GM21390 (cell line): ENCODE data around the gene NOL11.
"Not testable (repeated sequence)": the region's sequence is repeated elsewhere in the genome, so short reads cannot be mapped to it uniquely, and the experiment has no call there.

ENCODE experiments used
- ATAC-seq: cut with Tn5 transposase; IDR thresholded peaks from one replicate; pipeline ENCODE4 v1.9.1; 2021; ENCODE audit not compliant: unreplicated experiment

NOL11 gene

DNA sequence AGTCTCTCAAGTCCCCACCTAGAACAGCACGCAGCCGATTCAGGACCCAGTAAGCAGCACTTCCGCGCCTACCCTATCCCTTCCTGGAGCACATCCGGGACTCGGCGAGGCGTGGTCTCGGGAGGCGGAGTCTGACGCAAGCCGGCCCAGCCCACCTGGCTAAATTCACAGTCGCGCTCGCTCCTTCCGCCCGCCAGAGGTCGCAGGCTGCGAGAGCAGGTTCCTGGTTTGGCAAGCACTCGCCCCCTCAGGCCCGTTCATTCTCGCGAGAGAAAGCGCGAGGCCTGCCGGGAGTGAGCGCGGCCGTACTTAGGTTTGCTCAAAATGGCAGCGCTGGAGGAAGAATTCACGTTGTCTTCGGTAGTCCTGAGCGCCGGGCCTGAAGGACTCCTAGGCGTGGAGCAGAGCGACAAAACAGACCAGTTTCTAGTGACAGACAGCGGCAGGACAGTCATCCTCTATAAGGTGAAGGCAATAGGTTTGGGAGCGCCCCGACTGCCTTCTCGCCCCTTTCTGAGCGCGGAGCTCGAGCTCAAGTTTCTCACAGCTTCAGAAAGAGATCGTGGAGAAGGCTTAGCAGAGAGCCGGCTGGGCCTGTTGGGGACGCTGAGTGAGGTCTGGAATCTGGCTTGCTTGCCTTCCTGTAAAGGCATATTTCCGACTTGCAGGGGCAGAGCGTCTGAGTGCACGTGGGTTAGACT is at the start of gene NOL11:
NOL11 (plus strand) TSS at position 313 of the 701 bp plus-strand sequence; CDS start at position 325, 12 bp downstream.
- peak; percentile 98 for ATAC-seq

DNA sequence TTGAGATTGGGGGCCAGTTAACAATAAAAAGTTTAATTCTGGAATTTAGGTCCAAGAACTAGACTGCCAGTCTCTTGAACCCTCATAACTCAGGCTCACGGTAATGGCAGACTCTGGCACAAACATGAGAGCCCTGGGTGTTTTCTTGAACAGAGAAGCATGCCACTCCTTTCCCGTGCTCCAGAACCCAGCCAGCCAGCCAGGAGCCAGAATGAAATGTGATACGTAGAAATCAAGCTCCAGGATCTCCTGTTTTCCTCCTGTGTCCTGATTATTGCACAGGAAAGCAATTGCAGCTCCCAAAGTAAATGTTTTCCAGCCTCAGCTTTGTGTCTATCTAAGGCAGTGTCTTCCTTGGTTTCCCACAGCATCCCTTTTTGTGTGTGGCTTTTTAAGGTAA is 46.2 kb upstream of the NOL11 start:
- no peak for ATAC-seq

DNA sequence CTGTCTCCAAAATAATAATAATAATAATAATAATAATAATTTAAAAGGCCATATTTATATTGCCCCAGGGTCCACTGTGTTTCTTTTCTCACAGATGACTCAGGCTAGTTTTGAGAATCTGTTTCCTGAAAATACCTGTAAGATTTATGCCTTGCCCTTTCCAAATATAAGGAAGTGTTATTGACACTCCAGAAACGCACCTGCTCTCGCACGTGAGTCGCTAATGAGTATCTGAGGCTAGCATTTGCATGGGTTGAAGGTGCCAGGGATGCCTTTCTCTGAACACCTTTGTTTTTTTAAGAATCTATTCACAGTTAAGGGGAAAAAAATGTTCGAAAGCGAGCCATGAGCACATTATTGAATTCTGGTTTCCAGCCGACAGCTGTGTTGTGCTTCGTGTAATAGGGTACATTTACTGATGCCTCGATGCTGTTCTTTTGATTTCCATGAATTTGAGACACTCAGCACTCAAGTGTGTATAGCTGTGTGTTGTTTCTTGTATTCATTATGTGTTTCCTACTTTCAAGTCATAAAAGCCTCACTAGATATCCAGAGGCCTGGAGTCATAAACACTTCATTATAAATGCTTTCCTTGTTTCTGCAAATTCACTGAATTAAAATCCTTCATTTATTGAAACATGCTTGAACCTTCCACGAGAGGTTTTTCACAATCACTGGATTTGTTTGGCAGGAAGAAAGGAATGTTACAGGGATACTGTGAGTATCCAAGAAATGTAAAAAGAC is 45.0 kb upstream of the NOL11 start:
- no peak for ATAC-seq

DNA sequence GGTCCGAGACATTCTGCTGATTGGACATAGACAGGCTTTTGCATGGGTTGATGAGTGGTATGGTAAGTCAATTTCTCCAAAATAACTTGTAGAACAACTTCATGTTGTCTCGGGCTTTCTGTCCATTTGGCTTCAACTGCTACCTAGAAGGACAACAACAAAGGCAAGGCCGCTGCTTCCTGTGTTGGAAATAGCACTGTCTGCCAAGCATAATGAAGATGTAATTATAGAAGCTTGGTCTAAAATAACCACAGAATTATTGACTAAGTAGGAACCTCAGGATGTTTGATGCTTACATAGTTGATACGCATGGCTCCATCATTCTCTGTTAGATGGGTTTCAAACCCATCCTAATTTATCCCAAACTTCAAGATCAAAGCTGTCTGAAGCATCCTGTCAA is 42.3 kb upstream of the NOL11 start:
- ATAC-seq: no peak

DNA sequence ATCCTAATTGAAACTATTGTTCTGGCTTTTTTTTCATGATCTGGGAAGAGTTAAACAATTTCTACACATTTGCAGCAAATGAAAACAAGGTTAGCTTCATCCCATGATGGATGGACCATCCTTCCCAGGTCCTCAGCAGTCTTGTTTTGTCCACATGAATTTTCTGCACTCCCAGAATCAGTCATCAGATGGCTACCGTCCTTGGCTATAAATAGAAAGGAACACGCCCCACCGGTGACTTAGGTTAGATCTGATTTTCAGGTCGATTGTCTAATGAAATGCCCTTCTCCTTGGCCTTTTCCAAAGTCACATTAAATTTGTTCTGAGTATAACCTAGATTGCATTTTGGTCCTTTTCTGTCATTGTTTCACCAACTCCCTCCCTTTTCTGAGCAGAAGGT is 41.4 kb upstream of the NOL11 start:
- no peak for ATAC-seq

DNA sequence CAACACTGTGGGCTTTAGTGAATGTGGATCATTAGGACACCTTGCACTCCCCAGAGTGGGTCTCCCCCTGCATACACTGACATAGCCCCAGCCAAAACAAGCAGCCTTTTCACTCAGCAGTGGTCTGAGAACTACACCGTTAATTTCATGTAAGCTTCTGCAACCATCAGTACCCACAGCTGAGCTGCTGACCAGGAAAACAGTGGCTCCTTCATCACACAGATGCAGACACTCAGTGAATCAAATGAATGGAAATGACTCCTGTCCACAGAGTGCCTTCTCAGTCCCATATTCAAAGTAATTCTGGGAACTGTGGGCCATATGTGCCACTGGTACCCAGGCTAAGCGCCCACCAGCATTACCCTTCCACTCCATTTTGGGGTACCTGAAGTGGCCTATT is 39.3 kb upstream of the NOL11 start:
- no peak for ATAC-seq

DNA sequence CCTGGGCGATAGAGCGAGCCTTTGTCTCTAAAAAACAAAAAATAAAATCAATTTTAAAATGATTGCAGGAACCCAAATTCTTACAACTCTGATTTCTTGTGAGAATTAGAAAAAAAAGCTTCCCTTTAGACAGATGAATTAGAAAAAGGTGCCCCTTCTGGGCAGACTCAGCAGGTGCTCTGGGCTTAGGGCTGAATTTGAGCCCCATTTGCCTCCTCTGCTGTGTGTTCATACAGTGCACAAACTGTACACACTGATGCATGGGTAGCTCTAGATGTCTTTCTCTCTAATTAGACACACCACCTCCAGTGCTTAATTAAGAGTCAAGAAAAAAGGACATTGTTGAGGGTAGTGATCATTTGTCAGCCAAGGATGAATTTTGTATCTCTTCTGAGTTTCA is 38.5 kb upstream of the NOL11 start:
- ATAC-seq: no peak

DNA sequence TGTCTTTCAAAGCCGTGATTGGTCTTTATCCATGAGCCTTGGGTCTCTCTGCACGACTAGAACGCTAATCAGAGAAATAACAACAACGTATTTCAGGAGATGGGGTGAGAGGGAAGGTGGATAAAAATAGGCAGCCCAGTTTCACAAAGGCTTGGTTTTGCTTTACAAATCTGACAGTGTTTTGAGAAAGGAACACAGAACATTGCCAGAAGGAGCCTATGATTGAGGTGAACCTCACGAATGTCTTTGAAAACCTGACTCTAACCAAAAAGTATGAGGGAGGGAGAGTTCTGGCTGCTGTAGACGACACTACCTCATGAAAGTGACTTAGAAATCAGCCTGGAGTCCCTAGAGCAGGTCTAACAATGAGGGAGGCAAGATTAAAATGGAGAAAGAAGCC is 38.0 kb upstream of the NOL11 start:
- ATAC-seq: no peak

DNA sequence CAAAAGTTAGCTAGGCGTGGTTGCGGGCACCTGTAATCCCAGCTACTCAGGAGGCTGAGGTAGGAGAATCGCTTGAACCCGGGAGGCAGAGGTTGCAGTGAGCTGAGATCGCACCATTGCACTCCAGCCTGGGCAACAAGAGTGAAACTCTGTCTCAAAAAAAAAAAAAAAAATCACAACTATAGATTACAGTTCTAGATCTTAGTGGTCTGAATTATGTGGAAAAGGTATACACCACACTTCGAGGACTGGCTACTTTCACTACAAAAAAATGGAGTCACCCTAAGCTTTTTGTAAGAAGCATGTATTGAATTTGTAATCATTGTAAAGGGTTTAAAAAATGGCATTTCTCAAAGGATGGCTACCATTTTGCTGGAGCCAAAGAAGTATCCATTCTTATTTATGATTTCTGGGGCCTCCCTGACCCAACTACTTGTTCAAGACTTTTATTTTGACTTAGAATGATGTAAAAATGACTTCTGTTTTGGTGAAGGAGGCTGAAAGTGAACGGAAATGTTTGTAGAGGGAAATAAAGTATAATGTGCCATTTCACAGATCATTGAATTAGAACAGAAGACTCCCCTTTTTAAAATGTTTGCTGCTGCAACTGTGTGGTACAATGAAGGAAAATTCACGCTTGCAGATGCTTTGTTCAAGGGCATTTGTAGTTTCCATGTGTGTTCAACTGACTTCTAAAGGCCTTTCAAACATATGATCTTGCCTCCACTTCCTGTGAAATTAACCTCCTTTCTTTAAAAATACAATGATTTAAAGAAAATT is 37.1 kb upstream of the NOL11 start:
- no peak for ATAC-seq

DNA sequence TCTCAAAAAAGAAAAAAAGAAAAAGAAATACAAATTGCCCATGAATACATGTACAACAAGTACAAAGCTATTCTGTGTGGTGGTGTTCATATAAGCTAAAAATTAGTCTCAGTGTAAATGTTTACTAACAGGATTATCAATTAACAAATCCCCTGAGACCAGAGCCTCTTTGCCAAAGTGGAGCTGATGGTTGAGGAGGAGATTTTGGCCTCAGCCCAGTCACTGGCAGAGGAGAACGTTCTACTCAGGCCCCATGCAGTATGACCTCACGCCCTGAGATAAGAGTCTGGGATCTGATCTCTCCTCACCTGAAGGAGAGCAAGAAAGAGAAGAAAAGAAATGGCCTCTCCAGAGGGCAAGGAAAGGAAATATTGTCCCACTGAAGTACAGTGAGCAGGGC is 35.5 kb upstream of the NOL11 start:
- ATAC-seq: no peak

DNA sequence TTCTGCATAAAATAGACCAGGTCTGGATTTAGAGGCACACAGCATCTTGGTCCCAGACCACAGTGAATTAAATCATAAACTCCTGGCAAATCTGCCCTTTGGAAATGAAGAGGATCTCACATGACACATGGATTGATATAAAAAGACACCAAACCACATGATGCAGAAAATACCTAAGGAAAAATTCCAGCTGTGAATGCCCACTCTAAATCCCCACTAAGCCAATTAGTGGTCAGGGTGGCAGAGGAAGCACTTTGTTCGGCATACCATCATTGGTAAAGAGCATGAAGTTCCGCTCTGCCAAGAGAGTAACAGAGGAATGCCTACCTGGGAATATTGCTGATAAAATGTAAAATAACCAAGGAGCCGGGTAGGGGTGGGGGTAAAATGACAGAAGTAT is 32.4 kb upstream of the NOL11 start:
- no peak for ATAC-seq

DNA sequence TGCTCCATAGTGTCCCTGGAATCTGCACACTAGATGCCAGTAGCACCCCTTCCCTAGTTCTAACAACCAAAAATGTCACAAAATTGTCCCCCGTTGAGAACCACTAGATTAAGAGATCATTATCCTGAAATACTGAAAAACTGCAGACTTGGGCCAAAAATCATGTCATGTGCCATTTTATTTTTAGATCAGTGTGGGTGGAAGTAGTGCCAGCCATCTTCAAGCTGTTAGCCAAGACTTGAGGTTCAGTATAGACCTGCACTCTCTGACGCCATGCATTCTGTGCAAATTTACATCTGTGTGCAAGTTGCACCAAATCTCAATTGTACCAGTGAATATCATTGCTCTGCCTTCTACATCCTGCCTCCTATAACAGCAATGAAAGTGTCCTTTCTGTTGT is 31.5 kb upstream of the NOL11 start:
- ATAC-seq: no peak

DNA sequence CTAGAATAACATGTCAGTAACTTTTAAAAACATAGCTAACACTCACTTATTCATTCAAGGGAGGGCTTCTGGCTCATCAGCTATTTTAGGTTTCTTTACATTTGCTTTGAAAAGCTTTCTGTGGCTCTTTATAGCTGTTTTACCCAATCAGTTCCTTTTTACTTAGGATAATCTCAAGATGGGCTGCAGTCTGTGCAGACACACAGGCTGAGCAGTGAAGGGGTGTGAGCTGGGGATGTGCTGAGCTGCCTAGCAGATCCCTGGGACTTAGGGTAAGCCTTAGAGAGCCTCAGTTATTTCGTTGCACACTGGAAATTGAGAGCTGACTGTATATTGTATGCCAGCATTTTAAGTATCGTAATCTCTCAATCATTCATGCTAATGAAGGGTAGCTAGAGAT is 30.2 kb upstream of the NOL11 start:
- ATAC-seq: no peak

DNA sequence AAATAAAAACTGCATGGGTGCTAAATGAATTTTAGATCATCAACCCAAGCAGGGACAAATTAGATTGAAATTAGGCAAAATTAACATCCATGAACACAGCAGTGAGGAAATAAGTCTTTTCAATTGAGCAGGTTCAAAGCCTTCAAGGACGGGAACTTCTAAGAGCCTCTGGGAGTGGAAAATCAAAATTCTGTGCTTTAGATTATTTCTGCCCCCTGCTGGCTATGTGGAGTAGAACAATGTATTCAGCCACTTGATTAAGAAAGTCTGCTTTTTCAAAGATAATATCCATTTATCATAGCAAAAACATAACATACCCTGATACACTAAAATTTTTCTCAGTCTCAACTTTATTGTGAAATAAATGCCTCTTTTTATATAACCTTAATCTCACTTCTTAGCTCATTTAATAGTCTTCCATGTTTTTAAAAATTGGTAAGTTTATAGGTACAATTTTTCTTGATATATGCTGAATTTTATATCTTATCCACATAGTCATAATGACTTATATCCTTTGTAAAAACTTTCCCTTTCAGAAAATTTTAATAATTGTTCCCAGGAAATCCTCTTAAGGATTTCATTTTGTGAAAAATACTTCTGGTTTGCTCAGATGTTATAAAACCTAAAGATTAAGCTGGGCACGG is 28.1 kb upstream of the NOL11 start:
- no peak for ATAC-seq

DNA sequence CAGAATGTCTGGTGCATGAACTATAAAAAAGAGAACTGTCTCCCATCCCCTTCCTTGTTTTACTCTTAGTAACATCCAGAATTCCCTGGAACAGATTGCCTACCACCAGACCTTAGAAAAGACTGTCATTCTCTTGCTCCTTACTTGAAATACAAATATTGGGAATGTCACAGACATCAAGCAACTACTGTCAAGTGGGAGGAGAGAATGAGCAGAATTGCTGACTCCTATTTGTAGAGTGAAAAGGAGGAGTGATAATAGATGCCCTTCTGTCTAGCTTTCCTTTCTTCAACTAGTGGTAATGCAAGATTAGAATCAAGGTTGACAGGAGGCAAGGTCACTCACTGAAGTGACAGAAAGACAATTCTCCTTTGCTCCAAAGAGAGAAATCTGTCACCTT is 23.9 kb upstream of the NOL11 start:
- no peak for ATAC-seq

DNA sequence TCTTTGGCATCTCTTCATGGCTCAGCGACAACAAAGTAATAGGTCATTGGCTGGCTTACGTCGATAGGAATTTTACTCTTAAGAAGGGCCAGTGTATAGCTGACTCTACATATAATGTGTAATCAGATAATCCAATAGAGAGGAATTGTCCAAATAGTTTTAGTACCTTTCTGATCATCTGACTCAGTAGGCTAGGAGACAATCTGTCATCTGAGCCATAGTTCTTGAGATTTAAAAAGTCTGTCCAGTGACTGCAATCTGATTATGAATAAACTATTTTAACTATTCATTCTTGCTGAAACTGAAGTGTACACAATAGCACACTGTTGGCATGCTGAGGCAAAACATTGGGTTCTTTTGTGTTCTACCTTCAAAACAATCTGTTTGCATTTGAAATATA is 21.4 kb upstream of the NOL11 start:
- no peak for ATAC-seq

DNA sequence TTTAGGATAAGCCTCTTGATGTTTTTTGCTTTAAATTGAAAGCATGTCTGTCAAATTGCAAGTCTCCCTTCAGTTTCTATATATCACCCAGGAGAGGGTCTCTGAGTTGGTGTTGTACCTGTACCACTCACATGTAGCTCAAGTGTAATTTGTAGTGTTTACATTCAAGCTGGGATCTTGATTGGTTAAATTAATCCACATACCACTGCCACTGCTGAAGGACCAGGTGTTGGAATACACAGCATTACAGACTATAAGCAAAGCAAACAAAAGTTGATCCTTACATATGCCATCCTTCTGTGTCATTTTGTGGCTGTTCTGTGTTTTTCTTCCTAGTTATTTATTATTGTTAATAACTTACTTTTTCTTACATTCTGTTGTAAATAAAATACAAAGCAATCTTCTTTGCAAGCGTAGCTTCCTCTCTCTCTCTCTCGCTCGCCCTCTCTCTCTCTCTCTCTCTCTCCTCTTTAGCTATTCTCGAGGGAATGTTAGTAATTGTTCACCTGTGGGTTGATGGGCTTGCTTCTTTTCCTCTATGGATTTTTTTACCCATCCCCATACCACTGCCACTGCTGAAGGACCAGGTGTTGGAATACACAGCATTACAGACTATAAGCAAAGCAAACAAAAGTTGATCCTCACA is 20.8 kb upstream of the NOL11 start:
- ATAC-seq: no peak

DNA sequence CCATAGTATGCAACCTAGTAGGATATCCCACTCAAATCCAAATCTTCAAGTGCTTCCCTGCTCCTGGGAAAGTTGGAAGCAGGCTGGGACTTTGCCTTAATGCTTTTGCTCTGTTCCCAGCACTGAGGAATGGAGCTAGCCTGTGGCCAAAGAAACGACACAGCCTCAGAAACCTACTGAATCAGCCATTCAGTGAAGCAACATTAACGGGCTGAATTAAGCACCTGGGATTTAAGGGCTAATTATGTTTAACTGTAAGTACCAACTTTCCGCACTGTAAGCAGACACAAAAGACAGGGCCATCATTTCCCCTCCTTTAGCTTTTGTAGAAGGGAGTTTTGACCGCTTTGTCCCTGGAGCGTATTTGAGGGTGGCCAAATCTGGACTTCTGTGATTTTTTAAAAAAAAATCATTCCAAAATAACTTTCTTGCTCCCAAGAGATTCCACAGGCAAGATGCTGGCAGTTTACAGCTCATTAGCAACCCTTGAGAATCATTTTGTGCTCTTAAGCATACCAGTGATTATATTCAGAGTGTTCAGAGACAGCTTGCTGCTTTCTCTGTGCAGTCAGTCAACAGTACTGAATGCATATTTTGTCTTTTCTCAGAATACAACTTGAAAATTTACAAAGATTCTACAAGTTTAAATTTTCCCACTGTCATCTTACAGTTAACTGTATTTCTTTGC is 17.6 kb upstream of the NOL11 start:
- ATAC-seq: no peak

DNA sequence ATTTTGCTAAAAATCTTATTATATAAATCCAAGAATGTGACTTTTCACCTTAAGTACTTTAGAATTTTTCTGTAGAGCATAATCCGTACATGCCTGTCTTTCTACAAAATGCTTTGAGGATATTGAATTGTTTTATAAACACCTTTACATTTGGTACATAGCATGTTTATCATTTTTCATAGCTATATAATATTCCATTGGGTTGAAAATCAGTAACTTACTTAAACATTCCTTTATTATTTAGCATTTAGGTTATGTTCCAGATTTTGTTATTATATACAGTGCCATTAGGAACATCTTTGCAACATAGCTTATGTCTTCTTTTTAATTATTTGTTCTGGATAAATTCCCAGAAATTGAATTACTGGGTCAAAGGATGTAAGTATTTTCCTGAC is 17.0 kb upstream of the NOL11 start:
- no peak for ATAC-seq

DNA sequence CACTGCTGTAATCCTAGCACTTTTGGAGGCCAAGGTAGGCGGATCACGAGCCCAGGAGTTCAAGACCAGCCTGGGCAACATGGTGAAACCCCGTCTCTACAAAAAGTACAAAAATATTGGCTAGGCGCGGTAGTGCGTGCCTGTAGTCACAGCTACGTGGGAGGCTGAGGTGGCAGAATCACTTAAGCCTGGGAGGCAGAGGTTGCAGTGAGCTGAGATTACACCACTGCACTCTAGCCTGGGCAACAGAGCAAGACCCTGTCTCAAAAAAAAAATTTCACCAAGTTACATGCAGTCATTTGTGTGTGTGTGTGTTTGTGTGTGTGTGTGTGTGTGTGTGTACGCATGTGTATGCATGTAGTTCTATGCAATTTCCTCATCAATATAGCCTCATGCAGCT is 14.9 kb upstream of the NOL11 start:
- not testable (repeated sequence) for ATAC-seq
